HG02870 (cell line): ENCODE results near the gene RAX2.

Experiments
- ATAC-seq: cut with Tn5 transposase; IDR thresholded peaks from one replicate; pipeline ENCODE4 v1.9.1; 2021; ENCODE audit warnings: mild to moderate bottlenecking, moderate library complexity; ENCODE audit not compliant: unreplicated experiment

Gene RAX2

DNA sequence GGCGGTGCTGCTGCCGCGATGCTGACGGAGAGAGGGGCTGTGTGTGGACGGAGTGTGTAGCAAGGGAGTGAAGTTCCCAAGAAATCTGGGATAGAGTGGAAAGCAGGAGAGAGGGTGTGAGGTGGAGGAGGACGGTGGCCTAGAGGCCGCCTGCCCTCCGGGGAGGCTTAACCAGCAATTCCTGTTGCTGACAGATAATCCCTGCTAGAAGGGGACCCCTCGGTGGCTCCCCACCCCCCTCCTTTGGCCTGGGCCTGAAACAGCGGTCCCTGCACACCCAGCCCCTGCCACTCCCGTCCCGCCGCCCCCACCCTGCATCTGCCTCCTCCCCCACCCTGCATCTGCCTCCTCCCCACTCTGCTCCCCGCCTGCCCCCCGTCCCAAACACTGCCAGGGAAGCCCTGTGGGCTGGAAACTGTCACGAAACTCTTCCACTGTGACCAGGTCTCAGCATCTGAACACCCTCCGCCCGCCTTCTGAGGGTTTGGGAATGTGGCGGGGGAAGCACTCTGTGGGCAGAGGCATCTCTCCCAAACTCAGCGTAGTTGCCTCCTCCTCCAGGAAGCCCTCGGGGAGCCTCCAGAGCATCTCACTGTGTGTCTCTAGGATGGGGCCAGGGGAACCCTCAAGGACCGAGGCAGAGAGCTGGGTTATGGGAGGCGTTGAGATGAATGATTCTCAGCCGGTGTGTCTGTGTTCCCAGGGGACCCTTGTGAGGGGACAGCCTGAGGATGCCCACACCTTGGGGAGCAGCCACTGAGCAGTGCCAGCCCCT is 31.3 kb upstream of the RAX2 start:
- ATAC-seq = no peak

DNA sequence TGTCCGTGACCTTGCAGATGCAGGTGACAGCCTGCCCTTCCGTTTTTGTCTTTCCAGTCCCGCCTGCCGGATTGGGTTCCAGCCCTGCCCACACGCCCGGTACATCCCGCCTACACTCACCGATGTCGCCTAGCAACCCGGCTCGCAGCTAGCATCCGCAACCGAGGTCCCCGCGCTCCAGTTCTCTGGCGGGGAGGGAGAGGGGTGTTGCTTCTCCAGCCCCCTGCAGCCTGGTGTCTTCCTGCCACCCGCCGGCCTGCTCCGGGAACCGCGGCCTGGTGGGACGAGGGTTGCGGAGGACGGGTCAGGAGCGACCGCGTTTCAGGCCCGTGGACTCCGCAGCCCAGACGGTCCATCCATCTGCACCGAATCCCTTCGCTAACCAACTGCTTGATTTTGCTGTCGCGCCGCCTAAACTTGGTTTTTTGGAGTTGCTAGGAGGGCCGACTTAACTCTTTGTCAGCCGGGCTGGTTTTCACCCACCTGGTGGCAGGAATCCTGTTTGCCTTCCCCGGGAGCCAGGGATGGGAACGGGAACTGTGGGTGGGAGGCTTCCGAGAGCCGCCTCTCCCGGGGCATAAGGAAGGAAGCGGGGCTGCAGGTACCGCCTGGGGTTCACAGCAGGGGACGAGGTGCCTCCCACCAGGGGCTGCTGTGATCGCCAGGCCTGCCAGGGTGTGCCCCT is 29.5 kb upstream of the RAX2 start:
- ATAC-seq = no peak

DNA sequence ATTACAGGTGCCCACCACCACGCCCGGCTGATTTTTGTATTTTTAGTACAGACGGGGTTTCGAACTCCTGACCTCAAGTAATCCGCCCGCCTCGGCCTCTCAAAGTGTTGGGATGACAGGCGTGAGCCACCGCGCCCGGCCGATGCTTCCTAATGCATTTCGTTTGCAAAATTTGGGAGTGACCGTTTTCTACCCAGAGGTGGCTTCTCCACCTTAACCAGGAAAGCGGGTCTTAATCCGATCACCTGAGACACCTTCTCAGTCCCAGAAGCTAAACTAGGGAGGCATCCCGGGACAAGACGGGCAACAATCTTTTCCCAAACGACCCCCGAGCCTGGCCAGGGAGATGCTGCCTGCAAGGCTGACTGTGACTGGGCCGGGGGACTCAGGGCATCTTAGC is 29.0 kb upstream of the RAX2 start:
- no peak for ATAC-seq

DNA sequence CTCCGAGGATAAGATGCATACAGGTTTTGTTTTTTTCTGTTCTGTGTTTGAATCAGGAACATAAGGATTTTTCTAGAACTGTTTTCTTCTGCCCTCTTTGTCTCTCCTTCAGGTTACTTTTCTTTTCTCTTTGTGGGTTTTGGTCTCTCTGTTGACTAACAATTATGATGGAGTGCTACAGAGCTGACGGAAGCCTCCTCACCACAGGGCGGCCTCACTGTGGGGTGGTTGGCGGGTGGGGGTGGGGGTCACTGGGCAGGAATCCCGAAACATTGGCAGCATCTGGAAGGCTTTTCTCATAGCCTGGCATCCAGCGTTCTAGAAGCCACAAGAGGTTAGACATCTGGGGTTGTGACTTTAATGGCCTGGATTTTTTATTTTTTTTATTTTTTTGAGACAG is 26.1 kb upstream of the RAX2 start:
- no peak for ATAC-seq

DNA sequence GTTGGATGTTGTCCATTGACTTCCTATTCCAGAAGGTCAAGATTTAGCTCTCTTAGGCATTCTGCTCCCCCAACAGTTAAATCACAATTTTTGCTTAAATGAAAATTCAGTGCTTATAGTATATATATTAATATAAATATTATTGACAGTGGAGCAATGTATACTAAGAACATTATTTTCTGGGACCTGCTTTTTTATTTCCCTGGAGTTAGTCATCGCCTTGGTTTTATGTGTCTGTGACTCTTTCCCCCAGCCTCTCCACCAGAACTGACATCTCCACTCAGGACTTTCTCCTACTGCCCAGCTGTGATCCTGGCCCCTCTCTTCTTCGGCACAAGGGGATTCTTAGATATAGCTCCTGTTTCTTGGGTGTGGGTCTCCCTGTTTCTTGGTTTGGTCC is 24.3 kb upstream of the RAX2 start:
- no peak for ATAC-seq

DNA sequence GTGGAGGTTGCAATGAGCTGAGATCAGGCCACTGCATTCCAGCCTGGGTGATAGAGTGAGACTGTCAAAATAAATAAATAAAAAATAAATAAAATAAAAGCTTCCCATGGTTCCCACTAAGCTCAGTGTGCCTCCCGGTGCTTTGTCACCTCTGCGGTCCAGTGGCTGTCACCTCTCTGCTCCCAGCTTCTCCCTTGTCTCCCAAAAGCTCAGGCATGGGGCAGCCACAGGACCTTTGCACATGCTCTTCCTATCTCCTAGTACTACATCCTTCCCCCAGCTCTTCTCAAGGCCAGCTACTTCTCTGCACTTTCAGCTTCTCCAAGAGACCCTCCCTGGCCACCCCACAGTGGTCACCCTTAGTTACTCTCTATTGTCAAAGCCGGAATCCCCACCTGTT is 21.8 kb upstream of the RAX2 start:
- ATAC-seq = no peak

DNA sequence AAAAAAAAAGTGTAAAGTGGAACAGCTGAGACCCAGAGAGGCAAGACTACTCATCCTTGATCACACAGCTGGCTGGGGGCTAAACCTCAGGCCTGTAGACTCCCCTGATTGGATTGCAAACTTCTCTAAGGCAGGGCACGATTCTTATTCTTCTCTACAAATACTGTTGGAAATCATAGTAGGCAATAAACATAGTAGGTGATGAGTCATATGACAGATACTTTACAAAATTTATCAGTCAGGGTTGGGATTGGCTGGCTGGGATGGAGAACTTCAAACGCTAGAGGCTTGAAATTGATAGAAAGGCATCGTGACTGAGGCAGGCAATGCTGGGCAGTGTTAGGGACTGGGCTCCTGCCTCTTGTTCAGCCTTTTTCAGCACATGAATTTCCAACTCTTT is 20.1 kb upstream of the RAX2 start:
- ATAC-seq = no peak

DNA sequence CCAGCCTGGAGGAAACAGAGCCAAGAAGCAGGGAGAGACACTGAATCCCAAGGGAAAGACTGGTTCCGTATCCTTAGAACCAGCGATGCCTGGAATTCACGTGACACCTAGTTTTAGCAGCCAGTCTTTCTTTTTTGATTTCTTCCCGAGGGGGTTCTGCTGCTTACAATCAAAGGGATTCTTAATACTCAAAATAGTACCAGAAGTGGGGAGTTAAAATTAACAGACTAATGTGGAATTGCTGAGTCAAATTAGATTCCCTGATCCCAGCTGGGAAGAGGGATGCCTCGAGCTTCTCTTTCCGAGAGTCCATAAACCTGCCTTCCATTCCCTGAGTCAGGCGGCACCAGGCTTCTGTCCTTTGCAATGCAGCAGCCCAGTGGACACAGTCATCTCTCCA is 18.9 kb upstream of the RAX2 start:
- no peak for ATAC-seq

DNA sequence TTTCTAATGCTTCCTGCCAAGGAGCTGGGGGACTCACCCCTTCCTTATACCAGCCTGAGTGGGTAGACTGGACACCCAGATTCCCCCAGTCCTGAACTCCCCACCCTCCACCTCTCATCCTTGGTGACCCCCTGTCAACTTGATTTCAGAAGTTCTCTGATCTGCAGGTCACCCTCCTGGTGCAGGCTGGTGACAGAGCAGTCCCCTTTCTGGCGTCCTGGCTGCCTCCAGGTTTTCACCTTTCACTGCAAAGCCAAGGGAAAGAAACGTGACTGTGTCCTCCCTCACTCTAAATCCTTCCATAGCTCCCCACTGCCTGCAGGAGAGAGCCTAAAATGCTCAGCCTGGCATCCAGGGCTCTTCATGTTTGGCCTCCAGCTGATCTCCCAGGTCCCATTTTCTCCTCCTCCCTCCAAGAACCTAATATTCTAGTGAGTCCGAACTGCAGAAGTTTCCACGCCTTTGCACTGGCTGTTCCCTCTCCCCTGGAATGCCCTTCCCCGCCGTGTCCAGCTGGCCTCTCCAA is 18.2 kb upstream of the RAX2 start:
- ATAC-seq = no peak

DNA sequence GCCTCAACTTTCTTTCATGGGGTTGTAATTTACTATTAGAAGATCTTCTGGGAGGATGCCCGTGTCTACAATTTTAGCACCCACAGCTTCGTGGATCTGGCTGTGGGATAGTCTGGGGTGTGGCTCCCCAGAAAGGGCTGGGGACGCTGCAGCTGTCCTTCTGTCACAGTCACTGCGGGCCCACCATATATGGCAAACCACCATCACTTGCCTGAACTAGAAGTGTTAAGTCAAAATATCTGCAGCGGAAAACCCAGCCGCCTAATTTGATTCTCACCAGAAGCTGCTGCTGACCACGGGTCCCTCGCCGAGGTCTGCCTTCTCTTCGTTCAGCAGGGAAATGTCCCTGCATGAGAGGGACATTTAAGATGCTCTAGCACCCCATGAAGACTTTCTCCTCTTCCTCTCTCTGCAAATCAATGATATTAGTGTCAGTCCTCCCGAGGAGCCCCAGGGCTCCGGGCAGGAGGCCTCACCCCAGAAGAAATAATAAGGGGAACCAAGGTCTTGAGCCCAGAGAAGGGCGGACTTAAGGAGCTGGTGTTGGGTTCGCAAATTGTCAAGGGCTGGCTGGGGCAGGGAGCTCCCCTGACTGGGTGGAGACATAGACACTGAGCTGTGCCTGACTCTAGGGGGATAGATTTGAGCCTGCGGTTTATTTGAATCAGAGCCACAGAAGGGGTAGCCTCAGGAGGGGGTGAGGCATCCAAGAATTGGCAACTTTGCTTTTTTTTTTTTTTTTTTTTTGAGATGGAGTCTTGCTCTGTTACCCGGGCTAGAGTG is 17.2 kb upstream of the RAX2 start:
- no peak for ATAC-seq

DNA sequence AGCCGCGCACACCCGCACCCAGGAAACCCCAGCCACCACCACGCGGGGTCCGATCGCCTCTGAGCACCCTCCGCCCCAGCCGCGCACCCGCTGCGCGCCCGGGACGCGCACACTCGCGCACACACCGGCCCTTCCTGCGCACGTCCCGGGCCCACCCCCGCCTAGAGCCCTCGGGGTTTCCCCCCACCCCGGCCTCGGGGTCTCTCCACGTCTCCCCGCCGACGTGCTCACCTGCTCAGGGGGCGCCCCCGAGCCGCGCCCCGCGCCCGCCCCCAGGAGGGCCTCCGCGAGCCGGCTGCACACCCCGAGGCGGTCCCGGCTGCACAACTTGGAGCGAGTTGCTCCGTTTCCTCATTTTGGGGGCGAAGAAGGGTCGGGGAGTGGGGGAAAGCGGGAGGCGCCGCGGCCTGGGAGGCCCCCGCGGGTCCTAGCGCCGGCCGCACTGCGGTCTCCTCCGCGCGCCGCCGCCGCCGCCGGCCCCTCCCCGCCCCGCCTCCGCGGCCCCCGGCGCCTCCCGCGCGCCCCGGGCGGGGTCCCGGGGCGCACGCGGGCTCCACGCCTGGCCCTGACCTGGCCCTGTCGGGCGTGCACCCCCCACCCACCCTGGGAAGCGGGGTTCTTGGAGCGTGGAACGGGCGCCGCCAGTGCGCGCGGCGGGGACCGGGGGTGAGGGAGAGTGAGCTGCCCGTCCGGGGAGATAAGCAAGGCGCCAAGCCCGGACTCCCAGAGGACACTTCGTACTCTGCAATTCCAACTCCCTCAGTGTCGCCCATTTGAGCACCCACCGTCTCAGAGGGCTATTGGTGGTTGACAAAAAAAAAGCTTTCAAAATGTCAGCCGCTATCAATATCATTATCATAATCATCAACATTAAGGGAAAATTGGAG is 14.2 kb upstream of the RAX2 start, which contains the start of gene MATK:
TSS of gene MATK (minus strand) at position 444 of the 887 bp plus-strand sequence. CDS start 1,246 bp downstream, outside the sequence.
- no peak for ATAC-seq

DNA sequence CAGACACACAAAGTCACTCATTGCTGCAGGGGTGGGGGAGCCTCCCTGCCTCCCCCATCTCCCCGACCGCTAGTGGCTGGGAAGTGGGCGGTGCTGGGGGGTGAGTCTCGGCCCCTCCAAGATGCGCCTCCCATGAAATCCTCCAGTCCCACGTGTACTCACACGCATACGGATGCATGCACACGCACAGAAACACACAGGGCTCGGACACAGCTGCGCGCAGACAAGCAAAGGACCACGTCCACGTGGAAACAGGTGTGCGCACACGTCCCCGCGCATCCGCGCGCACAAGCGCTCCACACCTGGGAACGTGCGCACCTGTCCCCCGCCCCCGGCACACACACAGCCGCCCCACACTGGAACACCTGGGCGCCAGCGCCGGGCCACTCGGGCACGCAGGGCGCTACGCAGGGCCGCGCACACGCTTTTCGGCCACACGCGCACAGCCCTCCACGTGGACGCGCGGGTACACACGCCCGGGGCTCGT is 13.5 kb upstream of the RAX2 start:
- no peak for ATAC-seq

DNA sequence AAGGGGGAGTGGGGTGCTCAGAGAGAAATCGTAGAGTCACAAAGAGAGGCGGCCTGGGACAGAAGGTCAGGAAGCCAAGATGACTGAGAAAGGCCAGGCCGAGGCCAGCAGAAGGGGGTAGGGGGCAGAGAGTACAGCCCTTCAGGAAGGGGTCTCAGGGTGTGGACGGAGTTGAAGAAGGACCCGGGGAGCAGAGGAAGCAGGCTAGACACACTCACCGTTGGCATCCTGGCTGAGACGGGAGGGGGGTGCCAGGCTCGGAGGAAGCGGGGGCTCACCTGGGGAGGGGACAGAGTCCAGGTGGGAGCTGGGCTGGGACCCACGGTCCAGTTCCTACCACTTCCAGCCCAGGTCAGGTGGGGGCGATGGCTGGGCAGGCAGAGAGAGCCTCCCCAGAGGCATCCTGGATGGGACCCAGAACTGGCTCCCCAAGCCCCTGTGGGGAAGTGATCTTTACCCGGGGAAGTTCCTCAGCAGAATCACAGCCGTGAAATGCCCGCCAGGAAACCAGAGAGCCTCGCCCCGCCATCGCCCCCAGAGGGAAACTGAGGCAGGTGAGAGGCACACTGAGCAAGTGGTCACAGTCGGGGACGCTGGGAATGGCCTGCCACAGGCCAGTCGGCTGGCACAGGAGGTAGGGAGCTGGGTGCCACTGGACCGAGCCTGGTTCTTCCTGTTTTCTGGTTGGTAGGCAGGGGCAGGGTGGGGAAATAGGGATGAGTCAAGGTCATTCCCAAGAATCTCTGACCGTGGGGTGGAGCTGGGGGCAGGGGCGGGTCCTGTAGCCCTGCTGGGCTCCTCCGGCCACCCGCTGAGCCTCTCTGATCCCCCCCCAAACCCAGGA is 12.8 kb upstream of the RAX2 start:
- ATAC-seq = no peak

DNA sequence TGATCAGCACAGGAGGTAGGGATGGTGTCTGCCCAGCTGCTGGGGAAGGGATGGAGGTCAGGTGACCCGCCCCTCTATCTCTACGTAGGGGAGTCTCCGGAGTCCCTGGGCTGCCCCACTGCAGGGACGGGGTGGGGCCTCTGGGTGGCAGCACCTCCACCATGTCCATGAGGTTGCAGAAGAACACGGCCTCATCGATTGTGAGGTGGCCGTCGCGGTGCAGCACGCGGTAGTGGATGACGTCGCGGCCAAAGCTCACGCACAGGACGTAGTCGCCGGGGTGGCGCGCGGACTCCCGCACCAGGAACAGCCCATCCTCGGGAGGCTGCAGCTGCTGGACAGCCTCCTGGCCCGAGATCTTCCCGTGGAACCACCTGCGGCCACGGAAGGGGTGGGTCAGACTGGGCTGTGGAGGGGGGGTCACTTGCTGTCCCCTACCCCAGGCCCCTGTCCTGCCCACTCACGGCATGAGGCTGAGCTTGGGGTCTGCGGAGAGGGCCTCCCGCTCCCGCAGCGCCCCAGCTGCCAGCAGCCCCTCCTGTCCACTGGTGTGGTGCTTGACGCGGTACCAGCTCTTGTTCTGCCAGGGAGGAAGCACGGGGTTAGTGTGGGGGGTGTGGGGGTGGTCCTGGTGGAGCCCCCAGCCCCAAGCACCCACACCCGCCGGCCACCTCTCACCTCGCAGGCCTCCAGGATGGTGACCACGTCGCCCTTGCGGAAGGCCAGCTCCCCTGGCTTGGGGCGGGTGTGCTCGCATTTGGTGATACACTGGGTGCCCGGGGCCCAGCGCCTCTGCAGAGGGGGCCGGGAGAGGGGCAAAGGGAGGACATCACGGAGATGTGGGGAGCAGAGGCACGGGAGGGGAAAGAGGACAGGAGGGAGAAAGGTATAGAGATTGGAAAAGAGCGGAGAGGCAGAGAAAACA is 11.9 kb upstream of the RAX2 start:
- ATAC-seq = no peak

DNA sequence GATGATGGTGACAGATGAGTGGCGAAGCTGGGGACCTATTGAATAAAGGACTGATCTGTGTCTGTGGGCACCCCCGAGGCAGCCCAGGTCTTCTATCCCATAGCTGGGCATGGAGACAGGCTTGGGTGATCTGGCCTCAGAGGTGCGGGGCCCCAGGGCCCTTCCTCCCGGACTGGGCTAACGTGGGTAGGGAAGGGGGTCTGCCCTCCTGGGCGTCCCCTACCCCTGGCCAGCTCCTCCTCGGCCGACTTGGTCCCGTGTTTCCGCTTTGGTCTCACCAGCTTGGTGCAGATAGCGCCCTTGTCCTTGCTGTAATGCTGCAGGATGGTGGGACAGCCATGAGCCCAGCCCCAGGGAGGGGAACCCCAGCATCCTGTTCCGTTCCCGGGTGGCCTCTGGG is 10.9 kb upstream of the RAX2 start:
- no peak for ATAC-seq

DNA sequence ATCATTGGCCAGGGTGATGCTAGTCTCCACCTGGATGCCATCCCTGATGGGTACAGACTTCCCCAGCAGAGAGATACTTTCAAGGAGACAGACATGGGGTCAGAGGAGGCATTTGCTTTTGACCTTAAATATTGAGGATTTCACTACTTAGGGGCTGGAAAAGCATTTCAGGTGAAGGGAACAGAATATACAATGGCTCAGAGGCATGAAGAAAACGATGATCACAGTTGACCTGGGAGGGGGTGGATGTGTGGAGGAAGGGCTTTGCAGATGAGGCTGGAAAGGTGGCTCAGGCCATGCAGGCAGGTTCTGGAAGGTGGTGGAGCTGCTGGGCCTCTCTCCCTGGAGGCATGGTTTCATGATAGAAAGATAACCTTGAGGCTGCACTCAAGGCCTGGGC is 10.3 kb upstream of the RAX2 start:
- no peak for ATAC-seq

DNA sequence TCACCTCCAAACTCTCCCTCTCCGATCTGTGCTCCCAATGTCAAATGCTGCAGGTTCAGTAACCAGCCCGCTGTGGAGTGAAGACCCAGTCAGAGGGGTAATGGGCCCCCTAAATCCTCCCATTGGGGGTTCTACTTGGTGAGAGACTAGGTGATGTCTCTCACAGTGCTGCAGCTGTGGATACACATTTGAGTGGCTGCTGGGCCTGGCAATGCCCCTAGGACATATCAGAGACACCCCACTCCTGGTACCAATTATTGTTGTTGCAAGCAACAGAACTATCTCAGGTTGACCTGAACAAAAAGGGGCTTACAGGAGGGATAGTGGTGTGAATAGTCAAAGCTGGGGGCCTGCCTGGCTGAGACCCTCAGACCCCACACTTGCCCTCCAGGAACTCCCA is 9.6 kb upstream of the RAX2 start:
- no peak for ATAC-seq

DNA sequence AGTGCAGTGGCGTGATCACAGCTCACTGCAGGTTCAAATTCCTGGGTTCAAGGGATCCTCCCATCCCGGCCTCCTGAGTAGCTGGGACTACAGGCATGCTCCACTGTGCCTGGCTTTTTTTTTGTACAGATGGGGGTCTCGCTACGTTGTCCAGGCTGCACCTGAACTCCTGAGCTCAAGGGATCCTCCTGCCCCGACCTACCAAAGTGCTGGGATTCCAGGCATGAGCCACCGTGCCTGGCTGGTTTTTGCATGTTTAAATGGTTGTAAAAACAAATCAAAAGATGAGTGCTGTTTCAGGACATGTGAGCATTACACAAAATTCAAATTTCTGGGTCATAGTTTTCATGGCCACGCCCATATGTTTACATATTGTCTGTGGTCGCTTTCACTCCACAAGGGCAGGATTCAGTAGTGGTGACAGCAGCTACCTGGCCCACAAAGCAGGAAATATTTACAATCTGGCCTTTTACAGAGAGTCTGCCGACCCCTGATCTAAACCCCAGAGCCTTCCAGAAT is 8.8 kb upstream of the RAX2 start:
- ATAC-seq = no peak
